Neural progenitor cell (in vitro differentiated cells): ENCODE data around the gene INIP. TPM values are rescaled to one million over a fixed set of nuclear protein-coding genes. Genes with fewer than 3 reads are reported as not detected.

ENCODE experiments used
- DNase-seq: peaks from one replicate; pipeline ENCODE4 v3.0.0-alpha.2; 2016; ENCODE audit warnings: low spot score
- H2AFZ ChIP-seq: fragments of 200-600 bp; sonication (generic); replicated peaks from 2 replicates; pipeline ENCODE4 v1.6.1; 2016; ENCODE audit warnings: antibody characterized with exemption
- H3F3A ChIP-seq: fragments of 200-600 bp; sonication (generic); 2 replicates; pipeline ENCODE4 v1.6.1; 2016; ENCODE audit warnings: antibody characterized with exemption, low read depth
- H3K27ac ChIP-seq: fragments of 200-600 bp; sonication (generic); 2 replicates; pipeline ENCODE4 v1.5.1; 2016; ENCODE audit warnings: mild to moderate bottlenecking
- H3K27me3 ChIP-seq: fragments of 200-600 bp; sonication (generic); 2 replicates; pipeline ENCODE4 v1.6.1; 2016; ENCODE audit warnings: mild to moderate bottlenecking, moderate library complexity
- H3K36me3 ChIP-seq: fragments of 200-600 bp; sonication (generic); 2 replicates; pipeline ENCODE4 v1.5.1; 2016
- H3K4me1 ChIP-seq: fragments of 200-600 bp; sonication (generic); 2 replicates; pipeline ENCODE4 v1.6.1; 2016; ENCODE audit warnings: mixed run types
- H3K4me2 ChIP-seq: fragments of 200-600 bp; sonication (generic); 2 replicates; pipeline ENCODE4 v1.6.1; 2016
- H3K4me3 ChIP-seq: fragments of 200-600 bp; sonication (generic); 2 replicates; pipeline ENCODE4 v1.5.1; 2016
- H3K79me2 ChIP-seq: fragments of 200-600 bp; sonication (generic); 2 replicates; pipeline ENCODE4 v1.6.1; 2016; ENCODE audit warnings: low read depth
- H3K9ac ChIP-seq: fragments of 200-600 bp; sonication (generic); 2 replicates; pipeline ENCODE4 v1.6.1; 2016
- H3K9me3 ChIP-seq: fragments of 200-600 bp; sonication (generic); 2 replicates; pipeline ENCODE4 v1.5.1; 2016; ENCODE audit warnings: low read depth
- H4K20me1 ChIP-seq: fragments of 200-600 bp; sonication (generic); 2 replicates; pipeline ENCODE4 v1.6.1; 2016; ENCODE audit warnings: low read depth
- H3K27ac Mint-ChIP-seq: 3 replicates; pipeline ENCODE4 v1.8.0; 2021; ENCODE audit warnings: mixed read lengths
- H3K27me3 Mint-ChIP-seq: 2 replicates; pipeline ENCODE4 v1.8.0; 2022; ENCODE audit warnings: low read depth, mild to moderate bottlenecking, inconsistent platforms, moderate library complexity, mixed read lengths; ENCODE audit not compliant: insufficient read depth
- H3K36me3 Mint-ChIP-seq: 3 replicates; pipeline ENCODE4 v1.8.0; 2021; ENCODE audit warnings: mixed read lengths
- H3K4me1 Mint-ChIP-seq: 3 replicates; pipeline ENCODE4 v1.8.0; 2021; ENCODE audit warnings: mixed read lengths
- H3K4me3 Mint-ChIP-seq: 3 replicates; pipeline ENCODE4 v1.8.0; 2021; ENCODE audit warnings: mild to moderate bottlenecking, moderate library complexity, mixed read lengths
- H3K9me3 Mint-ChIP-seq: 3 replicates; pipeline ENCODE4 v1.8.0; 2020; ENCODE audit warnings: mixed read lengths
- CTCF ChIP-seq: fragments of 200-600 bp; sonication (generic); IDR thresholded peaks from 2 replicates; pipeline ENCODE4 v1.5.1; 2017; ENCODE audit warnings: antibody characterized with exemption, mild to moderate bottlenecking
- EZH2 ChIP-seq: fragments of 200-600 bp; sonication (generic); IDR thresholded peaks from 2 replicates; pipeline ENCODE4 v1.6.1; 2017; ENCODE audit warnings: antibody characterized with exemption, mild to moderate bottlenecking, moderate library complexity
- EZH2phosphoT487 ChIP-seq: fragments of 200-600 bp; sonication (generic); IDR thresholded peaks from 2 replicates; pipeline ENCODE4 v1.6.1; 2017; ENCODE audit warnings: antibody characterized with exemption
- total RNA-seq: library from RNA; depleted of rRNA; stranded (reverse); fragments of >200 nt; gene quantifications from 2 replicates; pipeline ENCODE4 v1.2.3, GENCODE V29; 2015; ENCODE audit warnings: low replicate concordance

The INIP gene
- total RNA-seq, 1 donor from 2014 or later, result 39.7 TPM

- Mint-ChIP-seq H3K27me3 (no peaks in the 10 kb centered on the region), H3K4me3 (no peak overlapping the region), H3K27ac (peak overlapping the region; percentile 2), H3K9me3 (peaks cover 10% of the 10 kb centered on the region), H3K36me3 (peaks cover 2% of the 10 kb centered on the region), H3K4me1 (peaks cover 12% of the 10 kb centered on the region)
- H2AFZ ChIP-seq, result peak overlapping the region; percentile 65
- peaks cover 11% of the 10 kb centered on the region for H3F3A ChIP-seq
- H3K9ac ChIP-seq, result no peak overlapping the region
- no peaks in the 10 kb centered on the region for H3K9me3 ChIP-seq
- H3K27me3 ChIP-seq, result no peaks in the 10 kb centered on the region
- no peaks in the 10 kb centered on the region for H3K36me3 ChIP-seq
- H3K4me1 ChIP-seq, result peaks cover 16% of the 10 kb centered on the region
- H4K20me1 ChIP-seq, result peaks cover 7% of the 10 kb centered on the region
- H3K27ac ChIP-seq, result peak overlapping the region; percentile 72
- peak overlapping the region; percentile 63 for H3K4me2 ChIP-seq
- DNase-seq, result peak; percentile 38
- peaks cover 22% of the 10 kb centered on the region for H3K79me2 ChIP-seq
- TF ChIP-seq EZH2phosphoT487 (no peak), CTCF (no peak), EZH2 (no peak)
- no peak overlapping the region for H3K4me3 ChIP-seq
Measured at GRCh38 chr9:112764344-112764743, 46.4 kb upstream of the INIP start.

GRCh38 chr9:112762726-112763518 lies 45.0 kb upstream of the INIP start:
- peaks cover 12% of the 10 kb centered on the region for H3K4me1 Mint-ChIP-seq
- H3K4me3 Mint-ChIP-seq, result no peak overlapping the region
- Histone ChIP-seq H3K27ac (no peak overlapping the region), H3K4me2 (no peak overlapping the region), H2AFZ (no peak overlapping the region), H3K4me3 (no peak overlapping the region), H3K79me2 (peaks cover 22% of the 10 kb centered on the region), H4K20me1 (peaks cover 7% of the 10 kb centered on the region), H3K4me1 (peaks cover 16% of the 10 kb centered on the region), H3K9ac (no peak overlapping the region), H3F3A (peaks cover 11% of the 10 kb centered on the region), H3K27me3 (no peaks in the 10 kb centered on the region), H3K36me3 (no peaks in the 10 kb centered on the region), H3K9me3 (no peaks in the 10 kb centered on the region)
- H3K27me3 Mint-ChIP-seq, result no peaks in the 10 kb centered on the region
- H3K36me3 Mint-ChIP-seq, result no peaks in the 10 kb centered on the region
- H3K9me3 Mint-ChIP-seq, result peaks cover 7% of the 10 kb centered on the region
- no peak for TF ChIP-seq EZH2
- no peak for TF ChIP-seq CTCF
- no peak for TF ChIP-seq EZH2phosphoT487
- no peak for DNase-seq
- no peak overlapping the region for H3K27ac Mint-ChIP-seq

- Histone ChIP-seq H3K27me3 (no peaks in the 10 kb centered on the region), H3K36me3 (no peaks in the 10 kb centered on the region), H3K4me2 (no peak overlapping the region), H3F3A (peaks cover 11% of the 10 kb centered on the region), H3K79me2 (peaks cover 14% of the 10 kb centered on the region), H4K20me1 (peaks cover 7% of the 10 kb centered on the region), H3K27ac (no peak overlapping the region), H3K4me3 (no peak overlapping the region), H3K4me1 (peaks cover 16% of the 10 kb centered on the region), H3K9me3 (no peaks in the 10 kb centered on the region), H2AFZ (no peak overlapping the region), H3K9ac (no peak overlapping the region)
- Mint-ChIP-seq H3K9me3 (peaks cover 6% of the 10 kb centered on the region), H3K4me1 (peaks cover 12% of the 10 kb centered on the region), H3K27ac (no peak overlapping the region), H3K36me3 (no peaks in the 10 kb centered on the region), H3K4me3 (no peak overlapping the region), H3K27me3 (no peaks in the 10 kb centered on the region)
- no peak for DNase-seq
- TF ChIP-seq EZH2, result no peak
- no peak for TF ChIP-seq CTCF
- TF ChIP-seq EZH2phosphoT487, result no peak
Measured at GRCh38 chr9:112761912-112762655, 44.2 kb upstream of the INIP start.
